ENCODE results near the gene FERMT3. TPM values are rescaled to one million over a fixed set of nuclear protein-coding genes. Genes with fewer than 3 reads are reported as not detected.

Gene FERMT3
- total RNA-seq, 1 donor from 2014 or later: 2.8 TPM

GRCh38 chr11:64254326-64254725 is 47.8 kb downstream of the FERMT3 start:
- no peak overlapping the region for H3K4me3 Mint-ChIP-seq
- H3K27me3 Mint-ChIP-seq (ENCODE audit: low read depth): no peaks in the 10 kb centered on the region
- no peaks in the 10 kb centered on the region for H3K9me3 Mint-ChIP-seq
- TF ChIP-seq, protein P1, sequence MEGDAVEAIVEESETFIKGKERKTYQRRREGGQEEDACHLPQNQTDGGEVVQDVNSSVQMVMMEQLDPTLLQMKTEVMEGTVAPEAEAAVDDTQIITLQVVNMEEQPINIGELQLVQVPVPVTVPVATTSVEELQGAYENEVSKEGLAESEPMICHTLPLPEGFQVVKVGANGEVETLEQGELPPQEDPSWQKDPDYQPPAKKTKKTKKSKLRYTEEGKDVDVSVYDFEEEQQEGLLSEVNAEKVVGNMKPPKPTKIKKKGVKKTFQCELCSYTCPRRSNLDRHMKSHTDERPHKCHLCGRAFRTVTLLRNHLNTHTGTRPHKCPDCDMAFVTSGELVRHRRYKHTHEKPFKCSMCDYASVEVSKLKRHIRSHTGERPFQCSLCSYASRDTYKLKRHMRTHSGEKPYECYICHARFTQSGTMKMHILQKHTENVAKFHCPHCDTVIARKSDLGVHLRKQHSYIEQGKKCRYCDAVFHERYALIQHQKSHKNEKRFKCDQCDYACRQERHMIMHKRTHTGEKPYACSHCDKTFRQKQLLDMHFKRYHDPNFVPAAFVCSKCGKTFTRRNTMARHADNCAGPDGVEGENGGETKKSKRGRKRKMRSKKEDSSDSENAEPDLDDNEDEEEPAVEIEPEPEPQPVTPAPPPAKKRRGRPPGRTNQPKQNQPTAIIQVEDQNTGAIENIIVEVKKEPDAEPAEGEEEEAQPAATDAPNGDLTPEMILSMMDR (conservative IDR thresholded peaks at IDR 0.05): no peak
- H3K36me3 Mint-ChIP-seq (ENCODE audit: low read depth): peaks cover 4% of the 10 kb centered on the region
- H3K27ac Mint-ChIP-seq (ENCODE audit: unreplicated experiment): no peak overlapping the region
- peaks cover 22% of the 10 kb centered on the region for H3K4me1 Mint-ChIP-seq
- no peak for DNase-seq (ENCODE audit: low read depth, low spot score)

- TF ChIP-seq, protein P1 (conservative IDR thresholded peaks at IDR 0.05): no peak
- Mint-ChIP-seq H3K4me3 (peak overlapping the region; percentile 27), H3K4me1 (peaks cover 23% of the 10 kb centered on the region), H3K27ac (ENCODE audit: unreplicated experiment) (peak overlapping the region; percentile 19), H3K27me3 (ENCODE audit: low read depth) (no peaks in the 10 kb centered on the region), H3K36me3 (ENCODE audit: low read depth) (peaks cover 13% of the 10 kb centered on the region), H3K9me3 (no peaks in the 10 kb centered on the region)
- DNase-seq (ENCODE audit: low read depth, low spot score): no peak
Observed at GRCh38 chr11:64255135-64256128, 48.9 kb downstream of the FERMT3 start.

DNA sequence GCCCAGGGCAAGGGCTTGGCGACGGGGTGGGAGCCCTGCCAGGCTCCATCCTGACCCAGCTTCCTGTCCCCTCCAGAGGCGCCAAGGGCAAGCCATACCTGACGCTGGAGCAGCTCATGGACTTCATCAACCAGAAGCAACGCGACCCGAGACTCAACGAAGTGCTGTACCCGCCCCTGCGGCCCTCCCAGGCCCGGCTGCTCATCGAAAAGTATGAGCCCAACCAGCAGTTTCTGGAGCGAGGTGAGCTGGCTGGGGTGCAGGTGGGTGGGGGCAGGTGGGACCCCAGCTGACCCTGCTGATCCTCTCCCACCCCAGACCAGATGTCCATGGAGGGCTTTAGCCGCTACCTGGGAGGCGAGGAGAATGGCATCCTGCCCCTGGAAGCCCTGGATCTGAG is 49.8 kb downstream of the FERMT3 start:
- Mint-ChIP-seq H3K27me3 (ENCODE audit: low read depth) (no peaks in the 10 kb centered on the region), H3K4me1 (peaks cover 23% of the 10 kb centered on the region), H3K9me3 (no peaks in the 10 kb centered on the region), H3K27ac (ENCODE audit: unreplicated experiment) (no peak overlapping the region), H3K4me3 (no peak overlapping the region), H3K36me3 (ENCODE audit: low read depth) (peaks cover 13% of the 10 kb centered on the region)
- TF ChIP-seq, protein P1 (conservative IDR thresholded peaks at IDR 0.05): no peak
- no peak for DNase-seq (ENCODE audit: low read depth, low spot score)

DNA sequence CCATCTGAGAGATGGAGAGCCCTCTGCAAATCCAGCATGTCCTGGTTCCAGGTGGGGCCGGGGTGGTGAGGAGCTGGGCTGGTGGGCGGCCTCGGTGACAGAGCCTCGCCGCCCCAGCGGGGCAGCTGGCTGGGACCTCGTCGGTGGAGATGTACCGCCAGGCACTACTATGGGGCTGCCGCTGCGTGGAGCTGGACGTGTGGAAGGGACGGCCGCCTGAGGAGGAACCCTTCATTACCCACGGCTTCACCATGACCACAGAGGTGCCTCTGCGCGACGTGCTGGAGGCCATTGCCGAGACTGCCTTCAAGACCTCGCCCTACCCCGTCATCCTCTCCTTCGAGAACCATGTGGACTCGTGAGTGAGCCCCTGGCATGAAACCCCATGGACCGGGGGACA is 51.8 kb downstream of the FERMT3 start:
- Mint-ChIP-seq H3K4me1 (peaks cover 18% of the 10 kb centered on the region), H3K4me3 (no peak overlapping the region), H3K27me3 (ENCODE audit: low read depth) (no peaks in the 10 kb centered on the region), H3K27ac (ENCODE audit: unreplicated experiment) (no peak overlapping the region), H3K9me3 (no peaks in the 10 kb centered on the region), H3K36me3 (ENCODE audit: low read depth) (peaks cover 15% of the 10 kb centered on the region)
- TF ChIP-seq, protein P1 (conservative IDR thresholded peaks at IDR 0.05): no peak
- no peak for DNase-seq (ENCODE audit: low read depth, low spot score)

DNA sequence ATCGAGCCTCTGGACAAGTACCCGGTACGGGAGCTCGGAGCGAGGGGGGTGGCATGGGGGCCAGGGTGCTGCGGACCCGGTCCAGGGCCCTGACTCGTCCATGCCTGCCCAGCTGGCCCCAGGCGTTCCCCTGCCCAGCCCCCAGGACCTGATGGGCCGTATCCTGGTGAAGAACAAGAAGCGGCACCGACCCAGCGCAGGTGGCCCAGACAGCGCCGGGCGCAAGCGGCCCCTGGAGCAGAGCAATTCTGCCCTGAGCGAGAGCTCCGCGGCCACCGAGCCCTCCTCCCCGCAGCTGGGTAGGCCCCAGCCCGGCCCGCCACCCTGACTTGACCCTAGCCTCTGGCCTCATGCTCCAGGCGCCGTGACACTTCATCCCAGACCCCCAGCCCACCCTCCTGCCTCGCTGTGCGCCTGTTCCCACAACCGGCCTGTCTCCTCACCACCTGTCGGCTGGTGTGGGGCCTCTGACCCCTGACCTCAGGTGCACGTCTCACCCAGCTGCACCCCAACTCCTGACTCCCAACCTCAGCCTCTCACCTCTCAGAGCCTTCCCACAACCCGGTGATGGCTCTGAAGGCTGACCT is 52.5 kb downstream of the FERMT3 start:
- TF ChIP-seq, protein P1 (conservative IDR thresholded peaks at IDR 0.05): no peak
- Mint-ChIP-seq H3K27ac (ENCODE audit: unreplicated experiment) (no peak overlapping the region), H3K27me3 (ENCODE audit: low read depth) (no peaks in the 10 kb centered on the region), H3K4me1 (peaks cover 15% of the 10 kb centered on the region), H3K9me3 (no peaks in the 10 kb centered on the region), H3K4me3 (peak overlapping the region; percentile 51), H3K36me3 (ENCODE audit: low read depth) (peaks cover 15% of the 10 kb centered on the region)
- no peak for DNase-seq (ENCODE audit: low read depth, low spot score)
